Right lobe of liver (tissue), 4 donors: ENCODE measurements around the gene SLC36A3.

ENCODE experiments used
- CTCF ChIP-seq, 4 donors: fragments of 200-600 bp in 3 of 4; fragments of 450-650 bp in 1 of 4; IDR thresholded peaks; one replicate each; pipeline versions ENCODE4 v1.5.1 to v1.8.0; 2016 to 2022; ENCODE audit warnings: antibody characterized with exemption in 4 of 4, mild to moderate bottlenecking in 2 of 4
- POLR2A ChIP-seq: fragments of 450-650 bp; IDR thresholded peaks from one replicate; pipeline ENCODE4 v1.6.1; 2017; ENCODE audit warnings: antibody characterized with exemption, mild to moderate bottlenecking
- donor health status: DM: no; HTN: no; CAD: no.
- donor health status: DM: no; HTN: no; CAD: no.
- donor health status: DM: no; HTN: yes; CAD: no.

- TF ChIP-seq CTCF (IDR thresholded peaks at IDR 0.05) (no peak), POLR2A (no peak)
These were observed 25.2 kb upstream of the SLC36A3 start for GRCh38 chr5:151328734-151329133.
